ENCODE results near the gene AFF3.

DNA sequence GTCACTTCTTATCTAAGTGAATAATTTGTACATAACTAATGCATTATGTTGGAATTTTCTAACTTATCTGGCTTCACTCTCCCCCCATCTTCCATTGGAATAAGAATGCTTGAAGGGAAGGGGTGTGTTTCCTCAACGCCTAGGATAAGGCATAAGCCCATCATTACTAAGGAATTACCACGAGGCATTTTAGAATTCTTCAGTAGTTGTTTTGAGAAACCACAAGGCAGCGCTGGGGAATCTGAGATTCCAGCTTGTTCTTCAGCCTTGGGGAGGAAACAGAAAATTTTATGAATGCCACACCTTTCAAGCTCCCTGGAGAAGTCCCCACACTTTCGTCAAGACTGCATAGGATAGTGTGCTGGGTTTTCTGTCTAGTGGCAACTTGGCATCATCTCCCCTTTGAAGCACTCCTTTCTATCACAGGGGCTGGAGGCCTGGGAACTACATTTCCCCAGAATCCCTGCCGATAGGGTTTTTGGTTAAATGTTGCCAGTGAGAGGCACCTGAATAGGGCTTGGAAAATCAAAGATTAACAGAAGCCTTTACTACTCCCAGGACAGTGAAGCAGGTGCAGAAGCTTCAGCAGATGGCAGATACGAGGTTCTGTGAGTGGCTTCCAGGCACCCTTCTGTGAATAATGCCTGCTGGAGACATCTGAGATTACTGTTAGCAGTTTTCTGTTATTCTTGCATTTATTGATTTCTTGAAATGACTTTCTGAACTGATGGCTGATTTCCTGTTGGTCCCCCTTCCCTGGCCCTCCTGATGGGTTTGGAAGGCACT is 459.9 kb downstream of the AFF3 start:
- TF ChIP-seq, protein P1, sequence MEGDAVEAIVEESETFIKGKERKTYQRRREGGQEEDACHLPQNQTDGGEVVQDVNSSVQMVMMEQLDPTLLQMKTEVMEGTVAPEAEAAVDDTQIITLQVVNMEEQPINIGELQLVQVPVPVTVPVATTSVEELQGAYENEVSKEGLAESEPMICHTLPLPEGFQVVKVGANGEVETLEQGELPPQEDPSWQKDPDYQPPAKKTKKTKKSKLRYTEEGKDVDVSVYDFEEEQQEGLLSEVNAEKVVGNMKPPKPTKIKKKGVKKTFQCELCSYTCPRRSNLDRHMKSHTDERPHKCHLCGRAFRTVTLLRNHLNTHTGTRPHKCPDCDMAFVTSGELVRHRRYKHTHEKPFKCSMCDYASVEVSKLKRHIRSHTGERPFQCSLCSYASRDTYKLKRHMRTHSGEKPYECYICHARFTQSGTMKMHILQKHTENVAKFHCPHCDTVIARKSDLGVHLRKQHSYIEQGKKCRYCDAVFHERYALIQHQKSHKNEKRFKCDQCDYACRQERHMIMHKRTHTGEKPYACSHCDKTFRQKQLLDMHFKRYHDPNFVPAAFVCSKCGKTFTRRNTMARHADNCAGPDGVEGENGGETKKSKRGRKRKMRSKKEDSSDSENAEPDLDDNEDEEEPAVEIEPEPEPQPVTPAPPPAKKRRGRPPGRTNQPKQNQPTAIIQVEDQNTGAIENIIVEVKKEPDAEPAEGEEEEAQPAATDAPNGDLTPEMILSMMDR (IDR thresholded peaks at IDR 0.05): no peak
- no peak for TF ChIP-seq POLR2A (IDR thresholded peaks at IDR 0.05)

Measured in lower leg skin (tissue), 3 donors.